ENCODE measurements around the gene RAI2. TPM values are rescaled to one million over a fixed set of nuclear protein-coding genes. Genes with fewer than 3 reads are reported as not detected.

Gene RAI2
- total RNA-seq, 1 experiment from 2014 or later = 0.77 TPM

- TF ChIP-seq STAT6 (CRISPR knock-in tag; conservative IDR thresholded peaks at IDR 0.05; ENCODE audit: low read depth) = no peak
- no peak for TF ChIP-seq ZNF532 (CRISPR knock-in tag; IDR thresholded peaks at IDR 0.05; ENCODE audit: borderline replicate concordance)
- no peak for TF ChIP-seq SP1 (CRISPR knock-in tag; conservative IDR thresholded peaks at IDR 0.05)
- TF ChIP-seq CTCF (IDR thresholded peaks at IDR 0.05) = no peak
- no peak for TF ChIP-seq ZNF512 (CRISPR knock-in tag; IDR thresholded peaks at IDR 0.05; ENCODE audit: borderline replicate concordance)
- no peak for TF ChIP-seq SMAD3 (CRISPR knock-in tag; IDR thresholded peaks at IDR 0.05; ENCODE audit: borderline replicate concordance)
- no peak for TF ChIP-seq ZNF317 (CRISPR knock-in tag; IDR thresholded peaks at IDR 0.05; ENCODE audit: borderline replicate concordance, low read depth)
- TF ChIP-seq GABPB1 (CRISPR knock-in tag; IDR thresholded peaks at IDR 0.05) = no peak
- TF ChIP-seq ATF2 (CRISPR knock-in tag; IDR thresholded peaks at IDR 0.05; ENCODE audit: borderline replicate concordance, low read depth) = no peak
- TF ChIP-seq ZNF396 (CRISPR knock-in tag; IDR thresholded peaks at IDR 0.05; ENCODE audit: borderline replicate concordance) = no peak
- no peak for TF ChIP-seq USF2 (CRISPR knock-in tag; IDR thresholded peaks at IDR 0.05)
- TF ChIP-seq NFATC4 (CRISPR knock-in tag; IDR thresholded peaks at IDR 0.05) = no peak
These were observed 57.6 kb downstream of the RAI2 start (continued) for GRCh38 chrX:17803449-17803848.

GRCh38 chrX:17802756-17803155 is 58.3 kb downstream of the RAI2 start:
- POLR2A ChIA-PET = no interaction called here
- H3K36me3 Mint-ChIP-seq = no peaks in the 10 kb centered on the region

More at GRCh38 chrX:17802756-17803155, 58.3 kb downstream of the RAI2 start:
- CTCF ChIA-PET = interaction anchor here (2.9 kb wide), 1 partner anchor 10 kb away, joined by 7 read pairs; no protein-coding TSS in a partner anchor
- no peak for ATAC-seq
- Mint-ChIP-seq H3K9me3 (no peaks in the 10 kb centered on the region), H3K27me3 (ENCODE audit: low read depth) (no peaks in the 10 kb centered on the region; the same call in 1 of the 2 replicates), H3K27ac (no peak overlapping the region), H3K4me1 (no peaks in the 10 kb centered on the region), H3K4me3 (no peak overlapping the region)
- DNase-seq (ENCODE audit: low spot score) = no peak
- TF ChIP-seq NR1H2 (CRISPR knock-in tag; IDR thresholded peaks at IDR 0.05) (no peak), EMX1 (CRISPR knock-in tag; IDR thresholded peaks at IDR 0.05) (no peak), E2F4 (CRISPR knock-in tag; IDR thresholded peaks at IDR 0.05; ENCODE audit: borderline replicate concordance, low read depth) (no peak), ATF3 (CRISPR knock-in tag; conservative IDR thresholded peaks at IDR 0.05) (no peak), ATF1 (CRISPR knock-in tag; IDR thresholded peaks at IDR 0.05) (no peak), CREB1 (CRISPR knock-in tag; IDR thresholded peaks at IDR 0.05) (no peak), RORB (CRISPR knock-in tag; IDR thresholded peaks at IDR 0.05) (no peak), ELF4 (CRISPR knock-in tag; IDR thresholded peaks at IDR 0.05; ENCODE audit: low read depth) (no peak), E2F1 (CRISPR knock-in tag; IDR thresholded peaks at IDR 0.05) (no peak), GTF2I (CRISPR knock-in tag; conservative IDR thresholded peaks at IDR 0.05) (no peak)
